Activated effector memory CD4-positive, alpha-beta T cell treated with anti-CD3 and anti-CD28 coated beads, Interleukin-2, amount 50 U/mL, for 16 hours (primary cell): ENCODE data around the gene GABRD.

Experiments
- DNase-seq: peaks from one replicate; pipeline ENCODE4 v3.0.0-alpha.2; 2020

Gene GABRD

GRCh38 chr1:2056955-2057590 is 37.9 kb downstream of the GABRD start:
- DNase-seq, result no peak

- no peak for DNase-seq
These were observed 40.3 kb downstream of the GABRD start for GRCh38 chr1:2059290-2059953.

- DNase-seq, result no peak
These were observed 40.9 kb downstream of the GABRD start for GRCh38 chr1:2060072-2060471.

- no peak for DNase-seq
These were observed 41.4 kb downstream of the GABRD start for GRCh38 chr1:2060535-2060934.

- no peak for DNase-seq
These were observed 42.1 kb downstream of the GABRD start for GRCh38 chr1:2061065-2061778.

- no peak for DNase-seq
These were observed 46.6 kb downstream of the GABRD start for GRCh38 chr1:2065699-2066098.

- no peak for DNase-seq
These were observed 48.2 kb downstream of the GABRD start for GRCh38 chr1:2067393-2067792.

- DNase-seq, result no peak
These were observed 48.8 kb downstream of the GABRD start for GRCh38 chr1:2067981-2068380.

GRCh38 chr1:2068951-2069350 is 49.8 kb downstream of the GABRD start:
- no peak for DNase-seq

- no peak for DNase-seq
These were observed 50.9 kb downstream of the GABRD start for GRCh38 chr1:2070016-2070415.

GRCh38 chr1:2070800-2071530 is 51.8 kb downstream of the GABRD start:
- DNase-seq, result no peak

GRCh38 chr1:2072109-2072806 is 53.1 kb downstream of the GABRD start:
- no peak for DNase-seq

GRCh38 chr1:2072891-2073290 is 53.7 kb downstream of the GABRD start:
- no peak for DNase-seq

GRCh38 chr1:2073382-2074230 is 54.5 kb downstream of the GABRD start:
- no peak for DNase-seq

- DNase-seq, result no peak
These were observed 55.3 kb downstream of the GABRD start for GRCh38 chr1:2074396-2074795.

GRCh38 chr1:2074944-2075740 is 56.0 kb downstream of the GABRD start:
- DNase-seq, result no peak

- DNase-seq, result no peak
These were observed 57.7 kb downstream of the GABRD start for GRCh38 chr1:2076826-2077225.

- DNase-seq, result no peak
These were observed 59.0 kb downstream of the GABRD start for GRCh38 chr1:2078170-2078569.

- DNase-seq, result no peak
These were observed 60.4 kb downstream of the GABRD start for GRCh38 chr1:2079396-2080085.

GRCh38 chr1:2080140-2080539 is 61.0 kb downstream of the GABRD start:
- DNase-seq, result no peak
